H1 (cell line): ENCODE results near the gene WNK2. TPM values are rescaled to one million over a fixed set of nuclear protein-coding genes. Genes with fewer than 3 reads are reported as not detected.

ENCODE experiments used
- ASH2L ChIP-seq: fragments of 200-600, 300-600 bp; sonication (generic); IDR thresholded peaks from one replicate; pipeline ENCODE4 v1.7.1; 2017; ENCODE audit warnings: low read length
- ATF2 ChIP-seq: IDR thresholded peaks from 2 replicates; pipeline ENCODE4 v1.6.1; 2012; ENCODE audit warnings: low read length, inconsistent platforms
- CREB1 ChIP-seq: IDR thresholded peaks from 2 replicates; pipeline ENCODE4 v1.6.1; 2012; ENCODE audit warnings: inconsistent platforms
- HDAC2 ChIP-seq, 2 experiments: fragments of 300-600 bp in 1 of 2; sonication (generic) in 1 of 2; IDR thresholded peaks; 2 replicates each; pipeline ENCODE4 v1.6.1; 2011 to 2012; ENCODE audit warnings: low read depth in 2 of 2, low read length in 2 of 2, mild to moderate bottlenecking in 2 of 2, moderate library complexity in 2 of 2, borderline replicate concordance in 1 of 2, inconsistent platforms in 1 of 2
- SP4 ChIP-seq: IDR thresholded peaks from 2 replicates; pipeline ENCODE4 v1.6.1; 2012; ENCODE audit warnings: low read length, inconsistent platforms
- TCF12 ChIP-seq: IDR thresholded peaks from 2 replicates; pipeline ENCODE4 v1.6.1; 2011; ENCODE audit warnings: low read depth, mild to moderate bottlenecking, low read length
- polyA plus RNA-seq, 7 experiments: library from polyadenylated mRNA; depleted of rRNA in 3 of 7; stranded (reverse) in 5 of 7; unstranded in 2 of 7; fragments of >200 nt in 5 of 7; fragments of 200-250 nt in 2 of 7; gene quantifications; 1 replicate in 5 of 7; 2 replicates in 1 of 7; 4 replicates in 1 of 7; pipeline versions ENCODE4 v1.2.1 to v1.2.3, GENCODE V29; 2011 to 2013; ENCODE audit warnings: missing spikeins in 2 of 7, mixed read lengths in 2 of 7
- total RNA-seq: library from RNA; stranded (reverse); fragmentation: NEBNext Ultra II Directional; extraction: Animal tissue kit (Norgen Biotek cat#: 25700); gene quantifications from 2 replicates; pipeline ENCODE4 v1.2.1, GENCODE V29; 2021

WNK2 gene
- total and polyA plus RNA-seq, 2 of the 8 experiments (the other 6 are each of a cell fraction or from before 2014, with no cell fraction given) = 12.0 to 87.2 TPM

GRCh38 chr9:93366119-93366447 is 182.1 kb downstream of the WNK2 start (continued):
- TF ChIP-seq HDAC2 (IDR thresholded peaks at IDR 0.05; ENCODE audit: borderline replicate concordance in 1 of 2, low read depth in 2 of 2, low read length in 2 of 2) = no peak
- TF ChIP-seq SP4 = no peak
- no peak for TF ChIP-seq TCF12
- TF ChIP-seq ASH2L = no peak
- TF ChIP-seq ATF2 = no peak
- TF ChIP-seq CREB1 = no peak
